DND-41 (cell line): Measurements from ENCODE around the gene CNNM1.

ENCODE experiments used
- EZH2 ChIP-seq: IDR thresholded peaks from 3 replicates; pipeline ENCODE4 v1.6.1; 2012; ENCODE audit warnings: borderline replicate concordance, low read depth, mild to moderate bottlenecking, moderate library complexity, low read length, inconsistent platforms; ENCODE audit not compliant: severe bottlenecking
- TF ChIP-seq, protein P1 (sequence below): IDR thresholded peaks from 2 replicates; pipeline ENCODE4 v1.5.1; 2012; ENCODE audit warnings: borderline replicate concordance, low read length, moderate library complexity, mild to moderate bottlenecking; ENCODE audit not compliant: poor library complexity, severe bottlenecking; ENCODE audit errors: extremely low read depth

DNA sequence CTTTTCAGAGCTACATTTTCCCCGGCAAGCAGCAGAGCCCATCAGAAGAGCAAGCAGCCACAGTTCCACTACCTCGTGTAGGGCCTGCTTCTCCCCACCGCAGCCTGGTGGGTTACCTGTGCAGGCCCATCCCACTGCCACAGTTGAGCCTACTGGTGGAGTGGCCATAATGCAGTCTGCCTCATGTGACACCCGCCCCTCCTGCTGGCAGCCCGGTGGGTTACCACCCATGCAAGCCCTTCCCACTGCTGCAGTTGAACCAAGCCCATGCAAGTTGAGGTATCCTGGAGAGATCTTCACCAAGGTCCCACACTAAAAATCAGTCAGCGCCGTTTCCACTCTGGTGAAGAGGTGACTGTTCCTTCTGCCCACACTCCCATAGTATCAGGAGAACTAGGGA lies 32.1 kb upstream of the CNNM1 start:
- TF ChIP-seq, protein P1, sequence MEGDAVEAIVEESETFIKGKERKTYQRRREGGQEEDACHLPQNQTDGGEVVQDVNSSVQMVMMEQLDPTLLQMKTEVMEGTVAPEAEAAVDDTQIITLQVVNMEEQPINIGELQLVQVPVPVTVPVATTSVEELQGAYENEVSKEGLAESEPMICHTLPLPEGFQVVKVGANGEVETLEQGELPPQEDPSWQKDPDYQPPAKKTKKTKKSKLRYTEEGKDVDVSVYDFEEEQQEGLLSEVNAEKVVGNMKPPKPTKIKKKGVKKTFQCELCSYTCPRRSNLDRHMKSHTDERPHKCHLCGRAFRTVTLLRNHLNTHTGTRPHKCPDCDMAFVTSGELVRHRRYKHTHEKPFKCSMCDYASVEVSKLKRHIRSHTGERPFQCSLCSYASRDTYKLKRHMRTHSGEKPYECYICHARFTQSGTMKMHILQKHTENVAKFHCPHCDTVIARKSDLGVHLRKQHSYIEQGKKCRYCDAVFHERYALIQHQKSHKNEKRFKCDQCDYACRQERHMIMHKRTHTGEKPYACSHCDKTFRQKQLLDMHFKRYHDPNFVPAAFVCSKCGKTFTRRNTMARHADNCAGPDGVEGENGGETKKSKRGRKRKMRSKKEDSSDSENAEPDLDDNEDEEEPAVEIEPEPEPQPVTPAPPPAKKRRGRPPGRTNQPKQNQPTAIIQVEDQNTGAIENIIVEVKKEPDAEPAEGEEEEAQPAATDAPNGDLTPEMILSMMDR = no peak
- TF ChIP-seq EZH2 = no peak
